Measurements from ENCODE around the gene SNIP1.
"Not testable (repeated sequence)": the region's sequence is repeated elsewhere in the genome, so short reads cannot be mapped to it uniquely, and the experiment has no call there.

SNIP1 gene

GRCh38 chr1:37506740-37507139, 47.4 kb downstream of the SNIP1 start:
- peaks cover 8% of the 10 kb centered on the region for H3K36me3 ChIP-seq (ENCODE audit: control insufficient read depth, insufficient read depth, low read length)
- H3K4me3 ChIP-seq (replicated peaks; ENCODE audit: low read depth, low read length): no peak overlapping the region
- H3K27me3 ChIP-seq (replicated peaks; ENCODE audit: control insufficient read depth, insufficient read depth, low read length): no peaks in the 10 kb centered on the region
- no peak for DNase-seq (ENCODE audit: extremely low read depth, insufficient read length)
- TF ChIP-seq, protein P1, sequence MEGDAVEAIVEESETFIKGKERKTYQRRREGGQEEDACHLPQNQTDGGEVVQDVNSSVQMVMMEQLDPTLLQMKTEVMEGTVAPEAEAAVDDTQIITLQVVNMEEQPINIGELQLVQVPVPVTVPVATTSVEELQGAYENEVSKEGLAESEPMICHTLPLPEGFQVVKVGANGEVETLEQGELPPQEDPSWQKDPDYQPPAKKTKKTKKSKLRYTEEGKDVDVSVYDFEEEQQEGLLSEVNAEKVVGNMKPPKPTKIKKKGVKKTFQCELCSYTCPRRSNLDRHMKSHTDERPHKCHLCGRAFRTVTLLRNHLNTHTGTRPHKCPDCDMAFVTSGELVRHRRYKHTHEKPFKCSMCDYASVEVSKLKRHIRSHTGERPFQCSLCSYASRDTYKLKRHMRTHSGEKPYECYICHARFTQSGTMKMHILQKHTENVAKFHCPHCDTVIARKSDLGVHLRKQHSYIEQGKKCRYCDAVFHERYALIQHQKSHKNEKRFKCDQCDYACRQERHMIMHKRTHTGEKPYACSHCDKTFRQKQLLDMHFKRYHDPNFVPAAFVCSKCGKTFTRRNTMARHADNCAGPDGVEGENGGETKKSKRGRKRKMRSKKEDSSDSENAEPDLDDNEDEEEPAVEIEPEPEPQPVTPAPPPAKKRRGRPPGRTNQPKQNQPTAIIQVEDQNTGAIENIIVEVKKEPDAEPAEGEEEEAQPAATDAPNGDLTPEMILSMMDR (IDR thresholded peaks at IDR 0.05; ENCODE audit: insufficient read depth, low read length, poor library complexity, severe bottlenecking): no peak

GRCh38 chr1:37502791-37503190, 51.3 kb downstream of the SNIP1 start:
- H3K27me3 ChIP-seq (replicated peaks; ENCODE audit: control insufficient read depth, insufficient read depth, low read length); H3K4me3 ChIP-seq (replicated peaks; ENCODE audit: low read depth, low read length); DNase-seq (ENCODE audit: extremely low read depth, insufficient read length): not testable (repeated sequence)
- peaks cover 12% of the 10 kb centered on the region for H3K36me3 ChIP-seq (ENCODE audit: control insufficient read depth, insufficient read depth, low read length)

DNA sequence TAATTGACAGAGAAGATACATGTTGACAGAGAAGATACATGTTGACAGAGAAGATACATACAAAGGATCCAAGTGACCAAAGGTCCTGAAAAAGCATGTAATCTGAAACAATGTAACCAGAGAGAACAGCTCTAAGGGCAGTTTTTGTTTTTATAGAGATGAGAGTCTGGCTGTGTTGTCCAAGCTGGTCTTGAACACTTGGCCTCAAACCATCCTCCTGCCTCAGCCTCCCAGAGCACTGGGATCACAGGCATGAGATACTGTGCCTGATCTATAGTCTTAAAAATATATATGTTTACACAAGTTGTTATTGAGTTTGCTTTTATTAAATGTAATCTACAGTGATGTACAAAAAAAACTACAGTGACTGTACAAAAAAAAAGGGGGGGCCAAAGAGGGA, 52.0 kb downstream of the SNIP1 start:
- Histone ChIP-seq H3K4me3 (replicated peaks; ENCODE audit: low read depth, low read length) (no peak overlapping the region), H3K36me3 (ENCODE audit: control insufficient read depth, insufficient read depth, low read length) (peaks cover 12% of the 10 kb centered on the region)
- TF ChIP-seq, protein P1 (IDR thresholded peaks at IDR 0.05; ENCODE audit: insufficient read depth, low read length, poor library complexity, severe bottlenecking): no peak

GRCh38 chr1:37501661-37502060, 52.4 kb downstream of the SNIP1 start:
- DNase-seq (ENCODE audit: extremely low read depth, insufficient read length): no peak
- peaks cover 12% of the 10 kb centered on the region for H3K36me3 ChIP-seq (ENCODE audit: control insufficient read depth, insufficient read depth, low read length)
- TF ChIP-seq, protein P1 (IDR thresholded peaks at IDR 0.05; ENCODE audit: insufficient read depth, low read length, poor library complexity, severe bottlenecking): no peak
- no peak overlapping the region for H3K4me3 ChIP-seq (replicated peaks; ENCODE audit: low read depth, low read length)
- H3K27me3 ChIP-seq (replicated peaks; ENCODE audit: control insufficient read depth, insufficient read depth, low read length): no peaks in the 10 kb centered on the region

More for the DNA sequence above, 52.0 kb downstream of the SNIP1 start:
- DNase-seq (ENCODE audit: extremely low read depth, insufficient read length): no peak
- H3K27me3 ChIP-seq (replicated peaks; ENCODE audit: control insufficient read depth, insufficient read depth, low read length): no peaks in the 10 kb centered on the region

- H3K27me3 ChIP-seq (replicated peaks; ENCODE audit: control insufficient read depth, insufficient read depth, low read length): no peaks in the 10 kb centered on the region
- DNase-seq (ENCODE audit: extremely low read depth, insufficient read length): no peak
- H3K4me3 ChIP-seq (replicated peaks; ENCODE audit: low read depth, low read length): no peak overlapping the region
- peaks cover 11% of the 10 kb centered on the region for H3K36me3 ChIP-seq (ENCODE audit: control insufficient read depth, insufficient read depth, low read length)
- TF ChIP-seq, protein P1 (IDR thresholded peaks at IDR 0.05; ENCODE audit: insufficient read depth, low read length, poor library complexity, severe bottlenecking): no peak
Observed at GRCh38 chr1:37498872-37499617, 55.0 kb downstream of the SNIP1 start.

GRCh38 chr1:37497832-37498231, 56.3 kb downstream of the SNIP1 start:
- no peak overlapping the region for H3K4me3 ChIP-seq (replicated peaks; ENCODE audit: low read depth, low read length)
- TF ChIP-seq, protein P1 (IDR thresholded peaks at IDR 0.05; ENCODE audit: insufficient read depth, low read length, poor library complexity, severe bottlenecking): no peak
- DNase-seq (ENCODE audit: extremely low read depth, insufficient read length): no peak
- H3K36me3 ChIP-seq (ENCODE audit: control insufficient read depth, insufficient read depth, low read length): peaks cover 7% of the 10 kb centered on the region
- no peaks in the 10 kb centered on the region for H3K27me3 ChIP-seq (replicated peaks; ENCODE audit: control insufficient read depth, insufficient read depth, low read length)
